ENCODE data around the gene GRIK3.

Gene GRIK3

GRCh38 chr1:36879613-36880012, 154.7 kb downstream of the GRIK3 start:
- no peak for DNase-seq
- H3K9me3 ChIP-seq = no peaks in the 10 kb centered on the region
- no peaks in the 10 kb centered on the region for H3K4me1 ChIP-seq
- H3K27me3 ChIP-seq = no peaks in the 10 kb centered on the region
- H3K36me3 ChIP-seq = no peaks in the 10 kb centered on the region
- H3K4me3 ChIP-seq (ENCODE audit: low read depth, low read length) = no peak overlapping the region
- TF ChIP-seq, protein P1, sequence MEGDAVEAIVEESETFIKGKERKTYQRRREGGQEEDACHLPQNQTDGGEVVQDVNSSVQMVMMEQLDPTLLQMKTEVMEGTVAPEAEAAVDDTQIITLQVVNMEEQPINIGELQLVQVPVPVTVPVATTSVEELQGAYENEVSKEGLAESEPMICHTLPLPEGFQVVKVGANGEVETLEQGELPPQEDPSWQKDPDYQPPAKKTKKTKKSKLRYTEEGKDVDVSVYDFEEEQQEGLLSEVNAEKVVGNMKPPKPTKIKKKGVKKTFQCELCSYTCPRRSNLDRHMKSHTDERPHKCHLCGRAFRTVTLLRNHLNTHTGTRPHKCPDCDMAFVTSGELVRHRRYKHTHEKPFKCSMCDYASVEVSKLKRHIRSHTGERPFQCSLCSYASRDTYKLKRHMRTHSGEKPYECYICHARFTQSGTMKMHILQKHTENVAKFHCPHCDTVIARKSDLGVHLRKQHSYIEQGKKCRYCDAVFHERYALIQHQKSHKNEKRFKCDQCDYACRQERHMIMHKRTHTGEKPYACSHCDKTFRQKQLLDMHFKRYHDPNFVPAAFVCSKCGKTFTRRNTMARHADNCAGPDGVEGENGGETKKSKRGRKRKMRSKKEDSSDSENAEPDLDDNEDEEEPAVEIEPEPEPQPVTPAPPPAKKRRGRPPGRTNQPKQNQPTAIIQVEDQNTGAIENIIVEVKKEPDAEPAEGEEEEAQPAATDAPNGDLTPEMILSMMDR (IDR thresholded peaks at IDR 0.05; ENCODE audit: low read depth, low read length) = no peak

- H3K36me3 ChIP-seq = no peaks in the 10 kb centered on the region
- no peak overlapping the region for H3K4me3 ChIP-seq (ENCODE audit: low read depth, low read length)
- no peaks in the 10 kb centered on the region for H3K4me1 ChIP-seq
- H3K9me3 ChIP-seq = no peaks in the 10 kb centered on the region
- DNase-seq = no peak
- TF ChIP-seq, protein P1 (IDR thresholded peaks at IDR 0.05; ENCODE audit: low read depth, low read length) = no peak
- H3K27me3 ChIP-seq = no peaks in the 10 kb centered on the region
These were observed 157.3 kb downstream of the GRIK3 start for GRCh38 chr1:36876990-36877389.

GRCh38 chr1:36874271-36875060, 159.8 kb downstream of the GRIK3 start:
- H3K4me3 ChIP-seq (ENCODE audit: low read depth, low read length) = no peak overlapping the region
- no peak for DNase-seq
- no peaks in the 10 kb centered on the region for H3K36me3 ChIP-seq
- H3K27me3 ChIP-seq = no peaks in the 10 kb centered on the region
- TF ChIP-seq, protein P1 (IDR thresholded peaks at IDR 0.05; ENCODE audit: low read depth, low read length) = no peak
- no peaks in the 10 kb centered on the region for H3K9me3 ChIP-seq
- peaks cover 3% of the 10 kb centered on the region; the same call in 1 of the 2 replicates for H3K4me1 ChIP-seq

GRCh38 chr1:36872858-36873257, 161.5 kb downstream of the GRIK3 start:
- no peaks in the 10 kb centered on the region for H3K27me3 ChIP-seq
- no peak overlapping the region for H3K4me3 ChIP-seq (ENCODE audit: low read depth, low read length)
- H3K36me3 ChIP-seq = no peaks in the 10 kb centered on the region
- no peaks in the 10 kb centered on the region for H3K9me3 ChIP-seq
- TF ChIP-seq, protein P1 (IDR thresholded peaks at IDR 0.05; ENCODE audit: low read depth, low read length) = no peak
- DNase-seq = no peak
- H3K4me1 ChIP-seq = peaks cover 3% of the 10 kb centered on the region; the same call in 1 of the 2 replicates

- Histone ChIP-seq H3K36me3 (no peaks in the 10 kb centered on the region), H3K27me3 (no peaks in the 10 kb centered on the region), H3K9me3 (no peaks in the 10 kb centered on the region), H3K4me3 (ENCODE audit: low read depth, low read length) (no peak overlapping the region), H3K4me1 (peaks cover 3% of the 10 kb centered on the region; the same call in 1 of the 2 replicates)
- DNase-seq = no peak
- TF ChIP-seq, protein P1 (IDR thresholded peaks at IDR 0.05; ENCODE audit: low read depth, low read length) = no peak
These were observed 162.1 kb downstream of the GRIK3 start for GRCh38 chr1:36872126-36872754.
